ENCODE measurements around the gene TICAM1. TPM values are rescaled to one million over a fixed set of nuclear protein-coding genes. Genes with fewer than 3 reads are reported as not detected.
"Not testable (repeated sequence)": the region's sequence is repeated elsewhere in the genome, so short reads cannot be mapped to it uniquely, and the experiment has no call there.

TICAM1 gene
- total RNA-seq, 6 experiments from 2014 or later, result 16.4 to 21.6 (median 18.4) TPM

- peak overlapping the region; percentile 79 for H3K27ac Mint-ChIP-seq
- no peaks in the 10 kb centered on the region for H3K27me3 Mint-ChIP-seq (ENCODE audit: insufficient read depth)
- peaks cover 20% of the 10 kb centered on the region for H3K36me3 Mint-ChIP-seq (ENCODE audit: low read depth)
- H3K4me3 Mint-ChIP-seq, result peak overlapping the region; percentile 95
- peaks cover 7% of the 10 kb centered on the region; the same call in 1 of the 2 replicates for H3K9me3 Mint-ChIP-seq
- peak; percentile 30 for DNase-seq
- peaks cover 37% of the 10 kb centered on the region for H3K4me1 Mint-ChIP-seq (ENCODE audit: low read depth)
- no peak for TF ChIP-seq CTCF (IDR thresholded peaks at IDR 0.05)
Measured at GRCh38 chr19:4866595-4867424, 35.3 kb upstream of the TICAM1 start.

- Mint-ChIP-seq H3K27me3 (ENCODE audit: insufficient read depth) (peaks cover 2% of the 10 kb centered on the region; the same call in 1 of the 2 replicates), H3K9me3 (no peaks in the 10 kb centered on the region), H3K27ac (no peak overlapping the region), H3K4me1 (ENCODE audit: low read depth) (peaks cover 8% of the 10 kb centered on the region; the same call in 1 of the 2 replicates), H3K36me3 (ENCODE audit: low read depth) (peaks cover 6% of the 10 kb centered on the region; the same call in 1 of the 2 replicates), H3K4me3 (no peak overlapping the region)
- no peak for DNase-seq
- no peak for TF ChIP-seq CTCF (IDR thresholded peaks at IDR 0.05)
Measured at GRCh38 chr19:4861147-4861546, 29.6 kb upstream of the TICAM1 start.

GRCh38 chr19:4859697-4860096, 28.2 kb upstream of the TICAM1 start:
- H3K9me3 Mint-ChIP-seq, result no peaks in the 10 kb centered on the region
- DNase-seq, result no peak
- H3K4me1 Mint-ChIP-seq (ENCODE audit: low read depth), result peaks cover 4% of the 10 kb centered on the region; the same call in 1 of the 2 replicates
- H3K36me3 Mint-ChIP-seq (ENCODE audit: low read depth), result peaks cover 7% of the 10 kb centered on the region; the same call in 1 of the 2 replicates
- no peak overlapping the region for H3K27ac Mint-ChIP-seq
- peaks cover 2% of the 10 kb centered on the region; the same call in 1 of the 2 replicates for H3K27me3 Mint-ChIP-seq (ENCODE audit: insufficient read depth)
- no peak for TF ChIP-seq CTCF (IDR thresholded peaks at IDR 0.05)
- H3K4me3 Mint-ChIP-seq, result no peak overlapping the region

- DNase-seq; H3K27ac Mint-ChIP-seq; H3K27me3 Mint-ChIP-seq (ENCODE audit: insufficient read depth); H3K4me3 Mint-ChIP-seq; H3K4me1 Mint-ChIP-seq (ENCODE audit: low read depth); H3K9me3 Mint-ChIP-seq: not testable (repeated sequence)
- peaks cover 14% of the 10 kb centered on the region; the same call in 1 of the 2 replicates for H3K36me3 Mint-ChIP-seq (ENCODE audit: low read depth)
Measured at GRCh38 chr19:4856468-4856867, 25.0 kb upstream of the TICAM1 start.

GRCh38 chr19:4853506-4853905, 22.0 kb upstream of the TICAM1 start:
- DNase-seq; H3K27me3 Mint-ChIP-seq (ENCODE audit: insufficient read depth); H3K4me3 Mint-ChIP-seq; H3K4me1 Mint-ChIP-seq (ENCODE audit: low read depth); H3K9me3 Mint-ChIP-seq; H3K27ac Mint-ChIP-seq: not testable (repeated sequence)
- H3K36me3 Mint-ChIP-seq (ENCODE audit: low read depth), result peaks cover 15% of the 10 kb centered on the region; the same call in 1 of the 2 replicates

- no peak overlapping the region for H3K4me3 Mint-ChIP-seq
- H3K4me1 Mint-ChIP-seq (ENCODE audit: low read depth), result no peaks in the 10 kb centered on the region
- no peak overlapping the region for H3K27ac Mint-ChIP-seq
- H3K36me3 Mint-ChIP-seq (ENCODE audit: low read depth), result peaks cover 15% of the 10 kb centered on the region; the same call in 1 of the 2 replicates
- H3K9me3 Mint-ChIP-seq, result no peaks in the 10 kb centered on the region
- DNase-seq, result no peak
- H3K27me3 Mint-ChIP-seq (ENCODE audit: insufficient read depth), result no peaks in the 10 kb centered on the region; the same call in 1 of the 2 replicates
- no peak for TF ChIP-seq CTCF (IDR thresholded peaks at IDR 0.05)
Measured at GRCh38 chr19:4852484-4852883, 21.0 kb upstream of the TICAM1 start.
